Measurements from ENCODE around the gene MT1A.
"Not testable (repeated sequence)": the region's sequence is repeated elsewhere in the genome, so short reads cannot be mapped to it uniquely, and the experiment has no call there.

The MT1A gene

GRCh38 chr16:56669005-56669839 is 30.8 kb downstream of the MT1A start, which contains the start of gene MT1H:
Gene MT1H (plus strand): TSS chr16:56669814. CDS start chr16:56669885, 71 bp downstream.
- no peak for DNase-seq
- Mint-ChIP-seq H3K9me3 (no peaks in the 10 kb centered on the region), H3K27me3 (peaks cover 73% of the 10 kb centered on the region), H3K4me1 (ENCODE audit: low read depth) (peaks cover 22% of the 10 kb centered on the region), H3K36me3 (ENCODE audit: low read depth) (peaks cover 1% of the 10 kb centered on the region), H3K27ac (no peak within 1 kb of the TSS), H3K4me3 (no peak within 1 kb of the TSS)

GRCh38 chr16:56669840-56670619 is 31.6 kb downstream of the MT1A start:
- Mint-ChIP-seq H3K27ac (no peak overlapping the region), H3K4me1 (ENCODE audit: low read depth) (peaks cover 23% of the 10 kb centered on the region), H3K4me3 (no peak overlapping the region), H3K27me3 (peaks cover 78% of the 10 kb centered on the region), H3K36me3 (ENCODE audit: low read depth) (peaks cover 1% of the 10 kb centered on the region), H3K9me3 (no peaks in the 10 kb centered on the region)
- no peak for DNase-seq

GRCh38 chr16:56670620-56670934 is 32.1 kb downstream of the MT1A start:
- H3K4me1 Mint-ChIP-seq (ENCODE audit: low read depth) = peaks cover 28% of the 10 kb centered on the region
- H3K9me3 Mint-ChIP-seq = no peaks in the 10 kb centered on the region
- peaks cover 1% of the 10 kb centered on the region for H3K36me3 Mint-ChIP-seq (ENCODE audit: low read depth)
- H3K27ac Mint-ChIP-seq = no peak overlapping the region
- H3K4me3 Mint-ChIP-seq = no peak overlapping the region
- H3K27me3 Mint-ChIP-seq = peaks cover 84% of the 10 kb centered on the region
- DNase-seq = no peak

- H3K9me3 Mint-ChIP-seq; H3K27ac Mint-ChIP-seq; H3K36me3 Mint-ChIP-seq (ENCODE audit: low read depth); DNase-seq; H3K4me3 Mint-ChIP-seq: not testable (repeated sequence)
- peaks cover 79% of the 10 kb centered on the region for H3K27me3 Mint-ChIP-seq
- peaks cover 33% of the 10 kb centered on the region for H3K4me1 Mint-ChIP-seq (ENCODE audit: low read depth)
Measured at GRCh38 chr16:56671691-56672090, 33.2 kb downstream of the MT1A start.

GRCh38 chr16:56672171-56672570 is 33.7 kb downstream of the MT1A start:
- not testable (repeated sequence) for H3K4me3 Mint-ChIP-seq; H3K9me3 Mint-ChIP-seq; H3K27ac Mint-ChIP-seq; H3K36me3 Mint-ChIP-seq (ENCODE audit: low read depth); DNase-seq
- Mint-ChIP-seq H3K27me3 (peaks cover 74% of the 10 kb centered on the region), H3K4me1 (ENCODE audit: low read depth) (peaks cover 33% of the 10 kb centered on the region)

- peaks cover 30% of the 10 kb centered on the region for H3K4me1 Mint-ChIP-seq (ENCODE audit: low read depth)
- H3K9me3 Mint-ChIP-seq = no peaks in the 10 kb centered on the region
- no peak for DNase-seq
- H3K4me3 Mint-ChIP-seq = no peak overlapping the region
- H3K27ac Mint-ChIP-seq = no peak overlapping the region
- no peaks in the 10 kb centered on the region for H3K36me3 Mint-ChIP-seq (ENCODE audit: low read depth)
- peaks cover 67% of the 10 kb centered on the region for H3K27me3 Mint-ChIP-seq
Measured at GRCh38 chr16:56672761-56673536, 34.5 kb downstream of the MT1A start.

- Mint-ChIP-seq H3K9me3 (no peaks in the 10 kb centered on the region), H3K4me1 (ENCODE audit: low read depth) (peaks cover 24% of the 10 kb centered on the region), H3K4me3 (no peak overlapping the region), H3K36me3 (ENCODE audit: low read depth) (no peaks in the 10 kb centered on the region), H3K27me3 (peaks cover 58% of the 10 kb centered on the region), H3K27ac (no peak overlapping the region)
- DNase-seq = no peak
Measured at GRCh38 chr16:56673921-56674320, 35.5 kb downstream of the MT1A start.

- not testable (repeated sequence) for H3K4me3 Mint-ChIP-seq; H3K9me3 Mint-ChIP-seq; H3K36me3 Mint-ChIP-seq (ENCODE audit: low read depth); H3K27ac Mint-ChIP-seq; DNase-seq
- Mint-ChIP-seq H3K4me1 (ENCODE audit: low read depth) (peaks cover 19% of the 10 kb centered on the region), H3K27me3 (peaks cover 52% of the 10 kb centered on the region)
Measured at GRCh38 chr16:56674570-56674969, 36.1 kb downstream of the MT1A start.

- Mint-ChIP-seq H3K4me1 (ENCODE audit: low read depth) (peaks cover 20% of the 10 kb centered on the region), H3K27me3 (peaks cover 40% of the 10 kb centered on the region), H3K27ac (peak overlapping the region; percentile 30), H3K36me3 (ENCODE audit: low read depth) (no peaks in the 10 kb centered on the region), H3K4me3 (peak overlapping the region; percentile 48), H3K9me3 (no peaks in the 10 kb centered on the region)
- DNase-seq = peak; percentile 74
Measured at GRCh38 chr16:56675685-56676210, 37.3 kb downstream of the MT1A start.

- H3K9me3 Mint-ChIP-seq = no peaks in the 10 kb centered on the region
- no peak overlapping the region for H3K4me3 Mint-ChIP-seq
- H3K27me3 Mint-ChIP-seq = peaks cover 24% of the 10 kb centered on the region
- peaks cover 25% of the 10 kb centered on the region for H3K4me1 Mint-ChIP-seq (ENCODE audit: low read depth)
- H3K36me3 Mint-ChIP-seq (ENCODE audit: low read depth) = peaks cover 2% of the 10 kb centered on the region
- no peak overlapping the region for H3K27ac Mint-ChIP-seq
- no peak for DNase-seq
Measured at GRCh38 chr16:56677474-56677873, 39.0 kb downstream of the MT1A start.

- H3K4me1 Mint-ChIP-seq (ENCODE audit: low read depth) = peaks cover 37% of the 10 kb centered on the region
Measured at GRCh38 chr16:56679078-56679730, 40.7 kb downstream of the MT1A start.

GRCh38 chr16:56679818-56680217 is 41.4 kb downstream of the MT1A start:
- no peak for DNase-seq
- H3K4me1 Mint-ChIP-seq (ENCODE audit: low read depth) = peaks cover 39% of the 10 kb centered on the region

More at GRCh38 chr16:56679078-56679730, 40.7 kb downstream of the MT1A start:
- Mint-ChIP-seq H3K27ac (no peak overlapping the region), H3K36me3 (ENCODE audit: low read depth) (peaks cover 13% of the 10 kb centered on the region), H3K27me3 (peaks cover 12% of the 10 kb centered on the region), H3K4me3 (no peak overlapping the region), H3K9me3 (no peaks in the 10 kb centered on the region)
- DNase-seq = no peak

GRCh38 chr16:56681939-56682702 is 43.7 kb downstream of the MT1A start, which contains the start of gene MT1X:
Gene MT1X (plus strand): TSS chr16:56682470. CDS start chr16:56682541, 71 bp downstream.
- Mint-ChIP-seq H3K4me3 (peak within 1 kb of the TSS; percentile 93), H3K9me3 (peaks cover 2% of the 10 kb centered on the region), H3K36me3 (ENCODE audit: low read depth) (peaks cover 28% of the 10 kb centered on the region), H3K27ac (peak within 1 kb of the TSS; percentile 94), H3K27me3 (no peaks in the 10 kb centered on the region), H3K4me1 (ENCODE audit: low read depth) (peaks cover 29% of the 10 kb centered on the region)
- DNase-seq = peak; percentile 94

More at GRCh38 chr16:56679818-56680217, 41.4 kb downstream of the MT1A start:
- Mint-ChIP-seq H3K27me3 (peaks cover 8% of the 10 kb centered on the region), H3K4me3 (no peak overlapping the region), H3K27ac (no peak overlapping the region), H3K9me3 (no peaks in the 10 kb centered on the region), H3K36me3 (ENCODE audit: low read depth) (peaks cover 16% of the 10 kb centered on the region)
